ENCODE results near the gene TMEM238L.

- TF ChIP-seq CTCF (IDR thresholded peaks at IDR 0.05; ENCODE audit: extremely low read depth in 1 of 2, insufficient read depth in 1 of 2, low read depth in 1 of 2, low read length in 2 of 2) (no peak), POLR2AphosphoS5 (IDR thresholded peaks at IDR 0.05; ENCODE audit: insufficient read depth, low read depth, low read length) (no peak), MAX (IDR thresholded peaks at IDR 0.05; ENCODE audit: insufficient read depth, insufficient read length) (no peak)
These were observed 11.7 kb downstream of the TMEM238L start for GRCh38 chr17:10792151-10792550.

Measured in endothelial cell of umbilical vein (primary cell).